ENCODE data around the gene ID3. TPM values are rescaled to one million over a fixed set of nuclear protein-coding genes. Genes with fewer than 3 reads are reported as not detected.

The ID3 gene
- total RNA-seq, 1 experiment from 2014 or later, result 400 TPM

- Histone ChIP-seq H3K27me3 (replicated peaks) (no peaks in the 10 kb centered on the region), H3K4me3 (peak overlapping the region; percentile 68), H3K4me1 (replicated peaks) (peaks cover 61% of the 10 kb centered on the region), H3K27ac (peak overlapping the region; percentile 97), H3K36me3 (peaks cover 30% of the 10 kb centered on the region), H3K9me3 (replicated peaks) (no peaks in the 10 kb centered on the region)
- peak; percentile 80 to 88 for DNase-seq (ENCODE audit: low read depth in 1 of 2, low spot score in 2 of 2)
These were observed 3.2 kb downstream of the ID3 start for GRCh38 chr1:23555986-23556634.

- H3K36me3 ChIP-seq, result peaks cover 30% of the 10 kb centered on the region
- H3K9me3 ChIP-seq (replicated peaks), result no peaks in the 10 kb centered on the region
- DNase-seq (ENCODE audit: low read depth in 1 of 2, low spot score in 2 of 2), result peak in 1 of 2 experiments; percentile 83
- peak overlapping the region; percentile 24 for H3K4me3 ChIP-seq
- no peaks in the 10 kb centered on the region for H3K27me3 ChIP-seq (replicated peaks)
- peaks cover 54% of the 10 kb centered on the region for H3K4me1 ChIP-seq (replicated peaks)
- peak overlapping the region; percentile 97 for H3K27ac ChIP-seq
These were observed 3.9 kb downstream of the ID3 start for GRCh38 chr1:23555270-23555985.

GRCh38 chr1:23554481-23555269 is 4.6 kb downstream of the ID3 start:
- Histone ChIP-seq H3K27ac (peak overlapping the region; percentile 97), H3K4me1 (replicated peaks) (peaks cover 47% of the 10 kb centered on the region), H3K27me3 (replicated peaks) (no peaks in the 10 kb centered on the region), H3K4me3 (peak overlapping the region; percentile 24), H3K36me3 (peaks cover 30% of the 10 kb centered on the region), H3K9me3 (replicated peaks) (no peaks in the 10 kb centered on the region)
- peak; percentile 94 to 97 for DNase-seq (ENCODE audit: low read depth in 1 of 2, low spot score in 2 of 2)

- no peak for DNase-seq (ENCODE audit: low read depth in 1 of 2, low spot score in 2 of 2)
- no peaks in the 10 kb centered on the region for H3K9me3 ChIP-seq (replicated peaks)
- H3K4me3 ChIP-seq, result peak overlapping the region; percentile 24
- peak overlapping the region; percentile 84 for H3K27ac ChIP-seq
- no peaks in the 10 kb centered on the region for H3K27me3 ChIP-seq (replicated peaks)
- peaks cover 46% of the 10 kb centered on the region for H3K4me1 ChIP-seq (replicated peaks)
- H3K36me3 ChIP-seq, result peaks cover 28% of the 10 kb centered on the region
These were observed 5.2 kb downstream of the ID3 start for GRCh38 chr1:23554127-23554480.

GRCh38 chr1:23553231-23554126 is 5.8 kb downstream of the ID3 start:
- no peak overlapping the region for H3K4me3 ChIP-seq
- peaks cover 22% of the 10 kb centered on the region for H3K36me3 ChIP-seq
- H3K27ac ChIP-seq, result peak overlapping the region; percentile 84
- peaks cover 46% of the 10 kb centered on the region for H3K4me1 ChIP-seq (replicated peaks)
- no peak for DNase-seq (ENCODE audit: low read depth in 1 of 2, low spot score in 2 of 2)
- no peaks in the 10 kb centered on the region for H3K27me3 ChIP-seq (replicated peaks)
- H3K9me3 ChIP-seq (replicated peaks), result no peaks in the 10 kb centered on the region

GRCh38 chr1:23551849-23552248 is 7.5 kb downstream of the ID3 start:
- Histone ChIP-seq H3K4me3 (no peak overlapping the region), H3K27me3 (replicated peaks) (no peaks in the 10 kb centered on the region), H3K4me1 (replicated peaks) (peaks cover 37% of the 10 kb centered on the region), H3K36me3 (peaks cover 6% of the 10 kb centered on the region), H3K9me3 (replicated peaks) (no peaks in the 10 kb centered on the region), H3K27ac (no peak overlapping the region)
- DNase-seq (ENCODE audit: low read depth in 1 of 2, low spot score in 2 of 2), result no peak

- DNase-seq (ENCODE audit: low read depth in 1 of 2, low spot score in 2 of 2), result no peak
- no peaks in the 10 kb centered on the region for H3K27me3 ChIP-seq (replicated peaks)
These were observed 10.6 kb downstream of the ID3 start for GRCh38 chr1:23548704-23549143.

GRCh38 chr1:23546897-23547584 is 12.3 kb downstream of the ID3 start:
- H3K4me1 ChIP-seq (replicated peaks), result peaks cover 12% of the 10 kb centered on the region
- no peaks in the 10 kb centered on the region for H3K36me3 ChIP-seq
- H3K27ac ChIP-seq, result no peak overlapping the region
- no peaks in the 10 kb centered on the region for H3K9me3 ChIP-seq (replicated peaks)
- no peaks in the 10 kb centered on the region for H3K27me3 ChIP-seq (replicated peaks)
- DNase-seq (ENCODE audit: low read depth in 1 of 2, low spot score in 2 of 2), result no peak
- no peak overlapping the region for H3K4me3 ChIP-seq

More at GRCh38 chr1:23548704-23549143, 10.6 kb downstream of the ID3 start:
- Histone ChIP-seq H3K4me3 (no peak overlapping the region), H3K9me3 (replicated peaks) (no peaks in the 10 kb centered on the region), H3K4me1 (replicated peaks) (peaks cover 16% of the 10 kb centered on the region), H3K27ac (no peak overlapping the region), H3K36me3 (no peaks in the 10 kb centered on the region)

GRCh38 chr1:23545851-23546250 is 13.4 kb downstream of the ID3 start:
- no peak overlapping the region for H3K27ac ChIP-seq
- no peak for DNase-seq (ENCODE audit: low read depth in 1 of 2, low spot score in 2 of 2)
- peaks cover 12% of the 10 kb centered on the region for H3K4me1 ChIP-seq (replicated peaks)
- no peaks in the 10 kb centered on the region for H3K9me3 ChIP-seq (replicated peaks)
- no peaks in the 10 kb centered on the region for H3K27me3 ChIP-seq (replicated peaks)
- no peaks in the 10 kb centered on the region for H3K36me3 ChIP-seq
- H3K4me3 ChIP-seq, result no peak overlapping the region

GRCh38 chr1:23544444-23545389 is 14.6 kb downstream of the ID3 start:
- Histone ChIP-seq H3K27ac (no peak overlapping the region), H3K36me3 (no peaks in the 10 kb centered on the region)
- DNase-seq (ENCODE audit: low read depth in 1 of 2, low spot score in 2 of 2), result peak; percentile 72 to 77

GRCh38 chr1:23543707-23544443 is 15.4 kb downstream of the ID3 start:
- Histone ChIP-seq H3K4me1 (replicated peaks) (peaks cover 19% of the 10 kb centered on the region), H3K9me3 (replicated peaks) (no peaks in the 10 kb centered on the region), H3K27ac (no peak overlapping the region), H3K36me3 (no peaks in the 10 kb centered on the region), H3K4me3 (no peak overlapping the region), H3K27me3 (replicated peaks) (no peaks in the 10 kb centered on the region)
- DNase-seq (ENCODE audit: low read depth in 1 of 2, low spot score in 2 of 2), result no peak

More at GRCh38 chr1:23544444-23545389, 14.6 kb downstream of the ID3 start:
- H3K9me3 ChIP-seq (replicated peaks), result no peaks in the 10 kb centered on the region
- no peaks in the 10 kb centered on the region for H3K27me3 ChIP-seq (replicated peaks)
- H3K4me1 ChIP-seq (replicated peaks), result peaks cover 15% of the 10 kb centered on the region
- H3K4me3 ChIP-seq, result no peak overlapping the region
